Measurements from ENCODE around the gene OPN3.

Gene OPN3

GRCh38 chr1:241645199-241645598 is 5.0 kb upstream of the OPN3 start:
- no peak for DNase-seq (ENCODE audit: low spot score)

- DNase-seq (ENCODE audit: low spot score), result no peak
Measured at GRCh38 chr1:241644259-241644658, 4.1 kb upstream of the OPN3 start.

- DNase-seq (ENCODE audit: low spot score), result no peak
Measured at GRCh38 chr1:241642593-241642944, 2.4 kb upstream of the OPN3 start.

- no peak for DNase-seq (ENCODE audit: low spot score)
Measured at GRCh38 chr1:241641773-241642592, 1.8 kb upstream of the OPN3 start.

GRCh38 chr1:241640867-241641622 is 876 bp upstream of the OPN3 start:
- DNase-seq (ENCODE audit: low spot score), result peak; percentile 16

- DNase-seq (ENCODE audit: low spot score), result peak; percentile 24
Measured at GRCh38 chr1:241639623-241640148, 483 bp downstream of the OPN3 start.

GRCh38 chr1:241638909-241639622 is 1.1 kb downstream of the OPN3 start:
- DNase-seq (ENCODE audit: low spot score), result peak; percentile 16

GRCh38 chr1:241638099-241638682 is 2.0 kb downstream of the OPN3 start:
- DNase-seq (ENCODE audit: low spot score), result no peak

GRCh38 chr1:241637604-241638003 is 2.6 kb downstream of the OPN3 start:
- no peak for DNase-seq (ENCODE audit: low spot score)

GRCh38 chr1:241637046-241637590 is 3.1 kb downstream of the OPN3 start:
- no peak for DNase-seq (ENCODE audit: low spot score)

- no peak for DNase-seq (ENCODE audit: low spot score)
Measured at GRCh38 chr1:241636291-241636690, 3.9 kb downstream of the OPN3 start.

GRCh38 chr1:241635556-241636152 is 4.5 kb downstream of the OPN3 start:
- DNase-seq (ENCODE audit: low spot score), result no peak

GRCh38 chr1:241632987-241633386 is 7.2 kb downstream of the OPN3 start:
- DNase-seq (ENCODE audit: low spot score), result no peak

- DNase-seq (ENCODE audit: low spot score), result no peak
Measured at GRCh38 chr1:241631674-241632073, 8.5 kb downstream of the OPN3 start.

- no peak for DNase-seq (ENCODE audit: low spot score)
Measured at GRCh38 chr1:241630899-241631298, 9.3 kb downstream of the OPN3 start.

- no peak for DNase-seq (ENCODE audit: low spot score)
Measured at GRCh38 chr1:241630476-241630875, 9.7 kb downstream of the OPN3 start.

- no peak for DNase-seq (ENCODE audit: low spot score)
Measured at GRCh38 chr1:241630005-241630404, 10.2 kb downstream of the OPN3 start.

GRCh38 chr1:241627453-241628259 is 12.5 kb downstream of the OPN3 start:
- DNase-seq (ENCODE audit: low spot score), result peak; percentile 24

GRCh38 chr1:241624935-241625334 is 15.2 kb downstream of the OPN3 start:
- no peak for DNase-seq (ENCODE audit: low spot score)

GRCh38 chr1:241622669-241623068 is 17.5 kb downstream of the OPN3 start:
- DNase-seq (ENCODE audit: low spot score), result no peak

- DNase-seq (ENCODE audit: low spot score), result no peak
Measured at GRCh38 chr1:241617426-241617825, 22.7 kb downstream of the OPN3 start.
